Measurements from ENCODE around the gene MRPL14. TPM values are rescaled to one million over a fixed set of nuclear protein-coding genes. Genes with fewer than 3 reads are reported as not detected.
A peak's percentile ranks its signal among the peaks of the same experiment; 100 is the strongest.

Gene MRPL14
- total RNA-seq, 1 donor from 2014 or later: 67.3 TPM

DNA sequence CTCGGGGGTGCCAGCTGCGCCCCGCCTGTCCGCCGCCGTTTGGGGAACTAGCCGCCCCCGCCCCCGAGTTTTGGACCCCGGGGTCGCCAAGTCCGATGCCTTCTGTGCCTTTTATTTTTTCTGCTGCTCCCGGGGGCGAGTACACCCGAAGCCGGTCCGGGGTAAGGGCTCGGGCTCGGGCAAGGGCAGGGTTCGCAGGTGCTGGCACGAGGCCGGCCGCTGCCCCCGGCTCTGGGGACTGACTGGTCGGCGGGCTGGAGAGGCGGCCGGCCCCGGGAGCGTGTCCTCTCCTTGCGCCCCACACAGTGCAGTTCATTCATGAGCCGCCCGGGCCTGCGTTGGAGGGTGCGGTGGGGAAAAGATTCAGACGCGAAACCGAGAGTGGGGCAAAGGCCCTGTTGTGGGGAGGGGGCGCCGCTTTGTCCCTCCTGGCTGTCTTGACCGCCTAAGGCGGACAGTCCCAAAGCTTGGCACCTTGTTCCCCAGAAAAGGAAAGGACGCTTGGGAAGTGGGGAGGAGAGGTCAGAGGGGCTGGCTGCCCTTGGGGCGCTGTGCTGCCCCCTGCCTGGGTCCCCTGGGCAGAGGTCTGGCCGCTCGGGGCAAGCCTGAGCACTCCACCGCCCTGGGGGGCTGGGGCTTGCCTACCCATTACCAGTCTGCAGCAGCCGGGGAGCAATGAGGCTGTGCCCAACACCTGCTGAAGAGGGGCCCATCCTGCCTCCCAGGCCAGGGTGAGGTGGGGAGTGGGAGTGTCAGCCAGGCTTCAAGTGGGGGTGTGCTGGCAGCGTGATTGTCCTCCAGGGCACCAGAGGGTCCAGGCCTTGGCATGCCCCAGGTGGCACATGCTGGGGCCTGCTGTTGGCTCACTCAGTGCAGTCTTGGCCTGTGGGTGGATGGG, 1.0 kb upstream of the MRPL14 start:
- H3K4me3 Mint-ChIP-seq (ENCODE audit: low read depth): peak overlapping the region; percentile 76
- H3K9me3 Mint-ChIP-seq: no peaks in the 10 kb centered on the region
- H3K4me1 Mint-ChIP-seq (ENCODE audit: low read depth): peaks cover 34% of the 10 kb centered on the region
- no peaks in the 10 kb centered on the region for H3K27me3 Mint-ChIP-seq (ENCODE audit: low read depth)
- peaks cover 32% of the 10 kb centered on the region for H3K36me3 Mint-ChIP-seq (ENCODE audit: low read depth)
- DNase-seq (ENCODE audit: low spot score): no peak
- H3K27ac Mint-ChIP-seq: no peak overlapping the region
- intact Hi-C loops (cut with micrococcal nuclease): loop anchor here (5.0 kb wide), 1 partner anchor 139 kb away; the partner anchor contains the start of gene NFKBIE

GRCh38 chr6:44126320-44127149, 717 bp downstream of the MRPL14 start:
- intact Hi-C loops (cut with micrococcal nuclease): loop anchor here (1.0 to 5.0 kb wide), 5 partner anchors 95 to 498 kb away; partner anchors contain the start of genes CDC5L, GTPBP2, HSP90AB1 and NFKBIE
- peak; percentile 64 for DNase-seq (ENCODE audit: low spot score)
- no peaks in the 10 kb centered on the region for H3K9me3 Mint-ChIP-seq
- peak overlapping the region; percentile 93 for H3K27ac Mint-ChIP-seq
- H3K4me3 Mint-ChIP-seq (ENCODE audit: low read depth): peak overlapping the region; percentile 85
- H3K4me1 Mint-ChIP-seq (ENCODE audit: low read depth): peaks cover 44% of the 10 kb centered on the region
- peaks cover 41% of the 10 kb centered on the region for H3K36me3 Mint-ChIP-seq (ENCODE audit: low read depth)
- H3K27me3 Mint-ChIP-seq (ENCODE audit: low read depth): no peaks in the 10 kb centered on the region

- H3K9me3 Mint-ChIP-seq: no peaks in the 10 kb centered on the region
- no peak for DNase-seq (ENCODE audit: low spot score)
- peaks cover 60% of the 10 kb centered on the region for H3K4me1 Mint-ChIP-seq (ENCODE audit: low read depth)
- H3K27ac Mint-ChIP-seq: peak overlapping the region; percentile 39
- H3K4me3 Mint-ChIP-seq (ENCODE audit: low read depth): peak overlapping the region; percentile 41
- no peaks in the 10 kb centered on the region for H3K27me3 Mint-ChIP-seq (ENCODE audit: low read depth)
- intact Hi-C loops (cut with micrococcal nuclease): no loop called here
- peaks cover 44% of the 10 kb centered on the region for H3K36me3 Mint-ChIP-seq (ENCODE audit: low read depth)
Measured at GRCh38 chr6:44123544-44123943, 3.7 kb downstream of the MRPL14 start.

GRCh38 chr6:44122801-44123200, 4.5 kb downstream of the MRPL14 start:
- peaks cover 51% of the 10 kb centered on the region for H3K36me3 Mint-ChIP-seq (ENCODE audit: low read depth)
- intact Hi-C loops (cut with micrococcal nuclease): no loop called here
- H3K4me1 Mint-ChIP-seq (ENCODE audit: low read depth): peaks cover 58% of the 10 kb centered on the region
- peak overlapping the region; percentile 41 for H3K4me3 Mint-ChIP-seq (ENCODE audit: low read depth)
- H3K27me3 Mint-ChIP-seq (ENCODE audit: low read depth): no peaks in the 10 kb centered on the region
- DNase-seq (ENCODE audit: low spot score): no peak
- H3K27ac Mint-ChIP-seq: peak overlapping the region; percentile 39
- H3K9me3 Mint-ChIP-seq: no peaks in the 10 kb centered on the region

GRCh38 chr6:44120692-44121443, 6.4 kb downstream of the MRPL14 start:
- no peak overlapping the region for H3K27ac Mint-ChIP-seq
- H3K9me3 Mint-ChIP-seq: no peaks in the 10 kb centered on the region
- no peak for DNase-seq (ENCODE audit: low spot score)
- no peaks in the 10 kb centered on the region for H3K27me3 Mint-ChIP-seq (ENCODE audit: low read depth)
- no peak overlapping the region for H3K4me3 Mint-ChIP-seq (ENCODE audit: low read depth)
- intact Hi-C loops (cut with micrococcal nuclease): no loop called here
- H3K36me3 Mint-ChIP-seq (ENCODE audit: low read depth): peaks cover 50% of the 10 kb centered on the region
- peaks cover 61% of the 10 kb centered on the region for H3K4me1 Mint-ChIP-seq (ENCODE audit: low read depth)

DNA sequence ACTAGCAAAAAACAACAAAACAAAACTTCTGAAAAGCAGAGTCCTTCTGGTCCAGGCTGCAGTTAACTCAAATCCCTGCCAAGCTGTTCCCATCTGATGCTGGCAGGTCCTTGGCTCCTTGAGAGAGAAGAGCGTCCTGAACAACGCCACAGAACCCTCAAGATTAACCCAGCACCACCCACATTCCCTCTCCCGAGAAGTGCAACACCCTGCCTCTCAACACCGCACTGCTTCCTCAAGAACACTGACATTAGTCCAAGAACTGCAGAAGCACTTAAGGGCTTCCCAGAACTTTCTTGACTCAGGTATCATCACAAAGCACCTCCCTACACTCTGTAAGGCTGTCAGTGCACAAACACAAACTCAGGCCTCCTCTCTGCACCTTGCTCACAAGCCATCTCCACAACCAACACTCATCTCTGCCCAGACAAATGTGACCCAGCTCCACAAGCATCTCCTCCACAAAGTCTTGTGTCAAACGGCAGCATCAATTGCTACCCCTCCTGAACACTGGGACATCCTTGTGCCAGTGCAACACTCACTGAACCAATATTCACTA, 7.5 kb downstream of the MRPL14 start:
- Mint-ChIP-seq H3K27ac (peak overlapping the region; percentile 24), H3K36me3 (ENCODE audit: low read depth) (peaks cover 52% of the 10 kb centered on the region), H3K4me1 (ENCODE audit: low read depth) (peaks cover 56% of the 10 kb centered on the region), H3K4me3 (ENCODE audit: low read depth) (no peak overlapping the region), H3K9me3 (no peaks in the 10 kb centered on the region), H3K27me3 (ENCODE audit: low read depth) (no peaks in the 10 kb centered on the region)
- intact Hi-C loops (cut with micrococcal nuclease): no loop called here
- DNase-seq (ENCODE audit: low spot score): no peak

GRCh38 chr6:44117397-44118128, 9.7 kb downstream of the MRPL14 start:
- Mint-ChIP-seq H3K27ac (no peak overlapping the region), H3K27me3 (ENCODE audit: low read depth) (no peaks in the 10 kb centered on the region), H3K9me3 (no peaks in the 10 kb centered on the region), H3K4me3 (ENCODE audit: low read depth) (no peak overlapping the region), H3K36me3 (ENCODE audit: low read depth) (peaks cover 43% of the 10 kb centered on the region), H3K4me1 (ENCODE audit: low read depth) (peaks cover 33% of the 10 kb centered on the region)
- intact Hi-C loops (cut with micrococcal nuclease): no loop called here
- DNase-seq (ENCODE audit: low spot score): no peak

- no peaks in the 10 kb centered on the region for H3K27me3 Mint-ChIP-seq (ENCODE audit: low read depth)
- intact Hi-C loops (cut with micrococcal nuclease): no loop called here
- no peaks in the 10 kb centered on the region for H3K9me3 Mint-ChIP-seq
- peaks cover 32% of the 10 kb centered on the region for H3K4me1 Mint-ChIP-seq (ENCODE audit: low read depth)
- H3K36me3 Mint-ChIP-seq (ENCODE audit: low read depth): peaks cover 48% of the 10 kb centered on the region
- H3K4me3 Mint-ChIP-seq (ENCODE audit: low read depth): no peak overlapping the region
- peak overlapping the region; percentile 17 for H3K27ac Mint-ChIP-seq
- no peak for DNase-seq (ENCODE audit: low spot score)
Measured at GRCh38 chr6:44116641-44117382, 10.4 kb downstream of the MRPL14 start.

DNA sequence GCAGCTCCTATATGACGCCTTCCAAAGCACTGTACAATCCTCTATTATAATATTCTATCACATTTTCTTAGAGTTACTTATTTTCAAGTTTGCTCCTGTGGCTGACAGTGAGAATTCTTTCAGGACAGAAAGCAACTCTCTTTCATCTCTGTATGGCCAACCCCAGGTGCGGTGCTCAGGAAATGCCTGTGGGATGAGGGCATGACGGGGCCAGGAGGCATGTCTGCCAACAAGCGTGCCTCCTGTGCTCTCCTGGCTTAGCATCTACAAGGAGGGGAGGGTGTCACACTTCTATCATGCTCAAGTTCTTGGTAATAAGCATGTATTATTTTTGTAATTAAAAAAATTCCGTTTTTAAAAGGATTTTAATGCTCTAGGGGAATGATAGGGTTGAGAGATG, 11.4 kb downstream of the MRPL14 start:
- intact Hi-C loops (cut with micrococcal nuclease): no loop called here
- Mint-ChIP-seq H3K9me3 (no peaks in the 10 kb centered on the region), H3K4me1 (ENCODE audit: low read depth) (peaks cover 33% of the 10 kb centered on the region), H3K4me3 (ENCODE audit: low read depth) (no peak overlapping the region), H3K27ac (peak overlapping the region; percentile 13), H3K27me3 (ENCODE audit: low read depth) (no peaks in the 10 kb centered on the region), H3K36me3 (ENCODE audit: low read depth) (peaks cover 54% of the 10 kb centered on the region)
- no peak for DNase-seq (ENCODE audit: low spot score)

- Mint-ChIP-seq H3K9me3 (no peaks in the 10 kb centered on the region), H3K4me1 (ENCODE audit: low read depth) (peaks cover 16% of the 10 kb centered on the region), H3K27me3 (ENCODE audit: low read depth) (no peaks in the 10 kb centered on the region), H3K36me3 (ENCODE audit: low read depth) (peaks cover 65% of the 10 kb centered on the region), H3K27ac (no peak overlapping the region), H3K4me3 (ENCODE audit: low read depth) (no peak overlapping the region)
- intact Hi-C loops (cut with micrococcal nuclease): no loop called here
- no peak for DNase-seq (ENCODE audit: low spot score)
Measured at GRCh38 chr6:44113414-44113813, 13.8 kb downstream of the MRPL14 start.
